ENCODE results near the gene GNAQ. TPM values are rescaled to one million over a fixed set of nuclear protein-coding genes. Genes with fewer than 3 reads are reported as not detected.

The GNAQ gene
- polyA plus RNA-seq, 1 of the 3 experiments (the other 2 are of a cell fraction), result 20.9 TPM

- TF ChIP-seq IRF3 (IDR thresholded peaks at IDR 0.05; ENCODE audit: low read depth, low read length), result no peak
- no peak for TF ChIP-seq EP300 (IDR thresholded peaks at IDR 0.05; ENCODE audit: borderline replicate concordance in 1 of 2, low read depth in 1 of 2, low read length in 1 of 2)
- no peak for TF ChIP-seq ELF1 (IDR thresholded peaks at IDR 0.05)
- no peak for TF ChIP-seq FOSL2 (IDR thresholded peaks at IDR 0.05; ENCODE audit: borderline replicate concordance, low read depth)
- TF ChIP-seq FOXJ3 (CRISPR knock-in tag; IDR thresholded peaks at IDR 0.05), result no peak
- ChIA-PET CTCF (interaction anchor here (1.9 to 2.3 kb wide), 2 partner anchors 20 to 119 kb away, joined by 6 to 8 read pairs; no protein-coding TSS in a partner anchor), POLR2A (no interaction called here)
- Histone ChIP-seq H3K9me3 (no peaks in the 10 kb centered on the region), H3F3A (replicated peaks; ENCODE audit: insufficient read depth) (peaks cover 14% of the 10 kb centered on the region), H3K4me3 (ENCODE audit: low read depth in 2 of 2, low read length in 1 of 2) (no peak overlapping the region), H4K20me1 (ENCODE audit: insufficient read depth) (no peaks in the 10 kb centered on the region), H3K9me2 (no peaks in the 10 kb centered on the region), H3K27me3 (ENCODE audit: insufficient read depth) (no peaks in the 10 kb centered on the region), H3K27ac (ENCODE audit: low read depth in 2 of 2, low read length in 1 of 2) (no peak overlapping the region), H3K4me2 (no peak overlapping the region), H3K4me1 (ENCODE audit: control insufficient read depth in 1 of 2, insufficient read depth in 2 of 2, low read depth in 1 of 2, low read length in 1 of 2) (peaks cover 0 to 4% of the 10 kb centered on the region in 2 experiments; a peak in 2 of 4 replicates), H2AFZ (ENCODE audit: low read depth) (no peak overlapping the region), H3K9ac (no peak overlapping the region), H3K36me3 (replicated peaks in 1 of 2; ENCODE audit: control insufficient read depth in 1 of 2, insufficient read depth in 2 of 2, low read length in 1 of 2) (peaks cover 21 to 23% of the 10 kb centered on the region in 2 experiments), H3K79me2 (ENCODE audit: insufficient read depth) (peaks cover 38% of the 10 kb centered on the region)
- WGBS (ENCODE audit: low lambda C conversion rate), result 97% methylated on average over 3 of the region's 3 CpGs
- no peak for DNase-seq
Measured at GRCh38 chr9:77916820-77917219, 114.8 kb downstream of the GNAQ start.

GRCh38 chr9:77916410-77916819 lies 115.2 kb downstream of the GNAQ start:
- DNase-seq, result no peak
- ChIA-PET CTCF (interaction anchor here (0.9 to 1.9 kb wide), 2 partner anchors 19 to 119 kb away, joined by 3 to 6 read pairs; no protein-coding TSS in a partner anchor), POLR2A (no interaction called here)
- TF ChIP-seq RAD21 (IDR thresholded peaks at IDR 0.05; ENCODE audit: low read length) (no peak), TCF12 (IDR thresholded peaks at IDR 0.05) (no peak), CHD2 (IDR thresholded peaks at IDR 0.05; ENCODE audit: low read length, partially characterized antibody) (no peak), SMC3 (IDR thresholded peaks at IDR 0.05; ENCODE audit: low read depth, low read length) (no peak), EP300 (IDR thresholded peaks at IDR 0.05; ENCODE audit: borderline replicate concordance in 1 of 2, low read depth in 1 of 2, low read length in 1 of 2) (no peak), IRF3 (IDR thresholded peaks at IDR 0.05; ENCODE audit: low read depth, low read length) (no peak), JUND (IDR thresholded peaks at IDR 0.05) (no peak), NFIC (IDR thresholded peaks at IDR 0.05; ENCODE audit: borderline replicate concordance) (no peak), POLR2AphosphoS5 (IDR thresholded peaks at IDR 0.05; ENCODE audit: low read depth, low read length) (no peak), USF1 (IDR thresholded peaks at IDR 0.05; ENCODE audit: borderline replicate concordance, low read depth) (no peak), SIN3A (IDR thresholded peaks at IDR 0.05; ENCODE audit: borderline replicate concordance, low read depth, low read length) (no peak), CTCF (IDR thresholded peaks at IDR 0.05) (no peak), EZH2phosphoT487 (IDR thresholded peaks at IDR 0.05; ENCODE audit: borderline replicate concordance, low read depth) (no peak), MEF2A (IDR thresholded peaks at IDR 0.05; ENCODE audit: borderline replicate concordance, low read depth) (no peak), GATA2 (CRISPR knock-in tag; IDR thresholded peaks at IDR 0.05) (no peak), FOSL2 (IDR thresholded peaks at IDR 0.05; ENCODE audit: borderline replicate concordance, low read depth) (no peak)
- TF ChIP-seq, protein P1, sequence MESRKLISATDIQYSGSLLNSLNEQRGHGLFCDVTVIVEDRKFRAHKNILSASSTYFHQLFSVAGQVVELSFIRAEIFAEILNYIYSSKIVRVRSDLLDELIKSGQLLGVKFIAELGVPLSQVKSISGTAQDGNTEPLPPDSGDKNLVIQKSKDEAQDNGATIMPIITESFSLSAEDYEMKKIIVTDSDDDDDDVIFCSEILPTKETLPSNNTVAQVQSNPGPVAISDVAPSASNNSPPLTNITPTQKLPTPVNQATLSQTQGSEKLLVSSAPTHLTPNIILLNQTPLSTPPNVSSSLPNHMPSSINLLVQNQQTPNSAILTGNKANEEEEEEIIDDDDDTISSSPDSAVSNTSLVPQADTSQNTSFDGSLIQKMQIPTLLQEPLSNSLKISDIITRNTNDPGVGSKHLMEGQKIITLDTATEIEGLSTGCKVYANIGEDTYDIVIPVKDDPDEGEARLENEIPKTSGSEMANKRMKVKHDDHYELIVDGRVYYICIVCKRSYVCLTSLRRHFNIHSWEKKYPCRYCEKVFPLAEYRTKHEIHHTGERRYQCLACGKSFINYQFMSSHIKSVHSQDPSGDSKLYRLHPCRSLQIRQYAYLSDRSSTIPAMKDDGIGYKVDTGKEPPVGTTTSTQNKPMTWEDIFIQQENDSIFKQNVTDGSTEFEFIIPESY (IDR thresholded peaks at IDR 0.05; ENCODE audit: borderline replicate concordance, low read depth), result no peak

More at GRCh38 chr9:77916410-77916819, 115.2 kb downstream of the GNAQ start:
- H3K36me3 ChIP-seq (replicated peaks in 1 of 2; ENCODE audit: control insufficient read depth in 1 of 2, insufficient read depth in 2 of 2, low read length in 1 of 2), result peaks cover 17 to 20% of the 10 kb centered on the region in 2 experiments
- H3K4me3 ChIP-seq (ENCODE audit: low read depth in 2 of 2, low read length in 1 of 2), result no peak overlapping the region
- no peak overlapping the region for H3K27ac ChIP-seq (ENCODE audit: low read depth in 2 of 2, low read length in 1 of 2)
- H3K4me1 ChIP-seq (ENCODE audit: control insufficient read depth in 1 of 2, insufficient read depth in 2 of 2, low read depth in 1 of 2, low read length in 1 of 2), result peaks cover 0 to 4% of the 10 kb centered on the region in 2 experiments; a peak in 2 of 4 replicates
- H3F3A ChIP-seq (replicated peaks; ENCODE audit: insufficient read depth), result peaks cover 14% of the 10 kb centered on the region
- no peaks in the 10 kb centered on the region for H3K27me3 ChIP-seq (ENCODE audit: insufficient read depth)
- no peaks in the 10 kb centered on the region for H4K20me1 ChIP-seq (ENCODE audit: insufficient read depth)
- no peaks in the 10 kb centered on the region for H3K9me3 ChIP-seq
- H3K9ac ChIP-seq, result no peak overlapping the region
- H3K4me2 ChIP-seq, result no peak overlapping the region
- H3K79me2 ChIP-seq (ENCODE audit: insufficient read depth), result peaks cover 42% of the 10 kb centered on the region
- H3K9me2 ChIP-seq, result no peaks in the 10 kb centered on the region
- H2AFZ ChIP-seq (ENCODE audit: low read depth), result no peak overlapping the region
- WGBS (ENCODE audit: low lambda C conversion rate), result 93% methylated on average over 4 of the region's 4 CpGs

Data from SK-N-SH (cell line).